Anterior cingulate cortex (tissue), 58 donors: ENCODE measurements around the gene OR52L1.
A peak's percentile ranks its signal among the peaks of the same experiment; 100 is the strongest.
"Not testable (repeated sequence)": the region's sequence is repeated elsewhere in the genome, so short reads cannot be mapped to it uniquely, and the experiment has no call there.

ENCODE experiments used
- DNase-seq, 58 donors: peaks; one replicate each; lab custom pipeline; 2025; lab: John Stamatoyannopoulos, UW

Gene OR52L1

DNA sequence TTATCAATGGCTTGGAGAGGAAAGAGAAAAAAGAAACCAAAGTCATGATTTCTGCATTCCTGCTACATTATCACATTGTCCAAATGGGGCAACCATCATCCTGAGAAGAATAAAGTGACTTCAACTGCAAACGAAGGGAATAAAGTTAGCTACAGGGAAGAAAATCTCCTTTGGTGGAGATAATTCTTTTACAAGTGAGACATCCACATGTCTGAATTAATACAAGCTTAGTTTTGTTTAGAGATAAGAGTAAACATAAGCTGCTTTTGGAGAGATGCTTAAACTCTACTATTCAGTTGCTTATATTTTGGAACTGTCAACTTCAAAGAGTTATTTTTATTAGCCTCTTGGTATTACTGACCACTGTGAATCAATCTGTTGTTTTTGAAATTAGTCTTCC is at the start of gene OR52L1:
Gene OR52L1, minus strand, starts transcription at position 101 of the 400 bp plus-strand sequence. Its CDS starts 55 bp downstream, at position 46.
- no peak for DNase-seq

GRCh38 chr11:6030708-6031405 is 44.1 kb upstream of the OR52L1 start, which contains the start of gene OR56A1:
Gene OR56A1, minus strand, starts transcription at chr11:6030758. Its CDS starts 3,066 bp downstream, at chr11:6027692.
- no peak for DNase-seq

GRCh38 chr11:6027501-6027900 is 40.7 kb upstream of the OR52L1 start:
- DNase-seq = no peak

- no peak for DNase-seq
Observed at GRCh38 chr11:6025056-6025455, 38.3 kb upstream of the OR52L1 start.

GRCh38 chr11:6022956-6023355 is 36.2 kb upstream of the OR52L1 start:
- peak in 5 of 58 donors; percentile 2 to 50 (median 6) for DNase-seq

GRCh38 chr11:6013042-6013441 is 26.3 kb upstream of the OR52L1 start:
- no peak for DNase-seq

DNA sequence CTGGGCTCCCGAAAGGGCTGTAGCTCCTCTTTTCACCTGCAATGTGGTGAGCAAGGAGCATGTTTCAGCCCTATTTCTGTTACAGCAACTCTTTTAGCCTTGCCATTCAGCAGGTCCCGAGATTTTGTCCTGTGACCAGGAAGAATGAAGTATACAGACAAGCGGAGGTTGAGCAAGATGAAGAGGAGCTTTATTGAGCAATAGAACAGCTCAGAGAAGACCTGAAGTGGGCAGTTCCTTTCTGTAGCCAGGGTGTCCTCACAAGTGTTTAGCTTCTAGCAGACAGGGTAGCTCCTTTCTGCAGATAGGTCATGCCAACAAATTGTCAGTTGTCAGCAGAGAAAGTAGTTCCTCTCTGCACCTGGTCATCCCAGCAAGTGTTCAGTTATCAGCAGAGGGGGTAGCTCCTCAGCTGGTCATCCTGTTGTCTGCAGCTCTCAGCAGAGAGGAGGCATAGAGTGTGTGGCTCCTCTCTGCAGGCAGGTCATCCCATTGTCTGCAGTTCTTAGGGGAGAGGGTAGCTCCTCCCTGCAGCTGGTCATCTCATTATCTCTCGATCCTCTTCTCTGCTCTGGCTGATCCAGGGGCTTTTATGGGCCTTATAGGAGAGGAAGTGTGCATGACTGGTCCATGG is 25.4 kb upstream of the OR52L1 start:
- no peak for DNase-seq

- no peak for DNase-seq
Observed at GRCh38 chr11:6006846-6007245, 20.1 kb upstream of the OR52L1 start, which contains the start of gene OR56A4. Gene OR56A4, minus strand, starts transcription at chr11:6006946. Its CDS starts 3,954 bp downstream, at chr11:6002992.

DNA sequence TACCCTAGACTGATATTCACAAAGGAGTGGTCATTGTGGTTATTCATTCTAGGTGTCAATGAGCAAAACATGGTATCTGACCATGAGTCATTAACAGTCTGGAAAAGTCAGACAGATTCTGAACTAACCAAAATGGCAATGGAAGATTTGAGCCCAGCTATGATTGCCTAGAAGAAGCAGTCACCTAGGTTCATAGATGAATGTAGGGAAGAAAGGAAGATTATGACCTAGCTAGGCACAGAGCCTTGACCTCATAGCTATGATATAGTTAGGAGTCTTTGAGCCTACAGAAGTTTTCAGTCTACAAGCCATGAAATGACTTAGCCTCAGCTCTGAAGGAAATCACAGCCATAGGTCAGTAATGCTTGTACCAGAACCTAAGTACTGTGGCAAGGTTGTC is 19.6 kb upstream of the OR52L1 start:
- DNase-seq = no peak

- no peak for DNase-seq
Observed at GRCh38 chr11:6002202-6002699, 15.5 kb upstream of the OR52L1 start.

- no peak for DNase-seq
Observed at GRCh38 chr11:5994791-5995190, 8.0 kb upstream of the OR52L1 start.

DNA sequence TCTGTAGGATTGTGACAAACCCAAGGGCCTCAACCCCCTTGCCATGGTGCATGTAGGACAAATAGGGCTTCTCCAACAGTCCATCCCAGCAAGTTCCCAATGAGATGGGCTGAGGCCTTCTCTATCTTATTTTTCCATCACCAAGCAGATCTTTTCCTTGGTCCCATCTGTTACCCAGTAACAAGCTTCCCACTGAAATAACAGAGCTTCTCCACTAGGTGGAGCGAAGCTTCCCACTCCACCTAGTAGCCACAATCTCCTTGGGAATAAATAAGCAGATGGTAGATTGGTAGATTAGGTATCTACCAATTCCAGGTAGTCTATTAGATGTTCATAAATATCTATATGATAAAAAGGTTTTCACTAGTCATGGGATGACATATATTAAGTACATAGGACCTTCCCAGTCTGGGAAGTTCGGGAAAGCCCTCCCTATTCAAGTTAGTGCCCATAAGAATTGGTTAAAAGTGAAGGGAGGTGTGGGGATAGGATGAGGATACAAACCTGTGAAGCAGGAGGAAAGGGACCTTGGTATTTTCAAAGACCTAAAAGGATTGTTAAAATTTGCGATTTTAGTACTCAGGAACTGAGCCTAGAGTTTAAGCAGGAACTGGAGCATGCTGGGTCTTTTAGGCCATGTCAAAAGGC is 5.9 kb upstream of the OR52L1 start:
- no peak for DNase-seq

- DNase-seq = no peak
Observed at GRCh38 chr11:5992150-5992549, 5.4 kb upstream of the OR52L1 start.

GRCh38 chr11:5989203-5989602 is 2.4 kb upstream of the OR52L1 start:
- no peak for DNase-seq

- DNase-seq = no peak
Observed at GRCh38 chr11:5983443-5983842, 3.3 kb downstream of the OR52L1 start.

GRCh38 chr11:5973530-5973929 is 13.3 kb downstream of the OR52L1 start:
- DNase-seq = no peak

DNA sequence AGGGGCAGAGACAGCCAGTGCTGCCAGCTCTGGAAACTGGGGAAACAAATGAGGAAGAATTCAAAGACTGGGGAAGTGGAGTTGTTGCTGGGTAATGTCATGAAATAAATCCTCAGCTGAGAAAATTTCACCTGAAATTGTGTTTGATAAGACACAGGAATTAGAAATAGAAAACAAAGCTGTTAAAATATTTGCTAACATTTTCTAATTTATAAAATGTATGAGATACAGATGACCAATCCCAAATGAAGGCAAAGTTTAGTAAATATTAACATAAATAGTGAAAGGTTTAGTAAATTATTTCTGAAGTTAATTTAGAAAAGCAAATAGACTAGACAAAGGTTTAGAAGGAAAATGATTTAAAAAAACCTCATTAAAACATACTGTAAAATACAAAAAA is 18.4 kb downstream of the OR52L1 start, which contains the start of gene OR56A5:
Gene OR56A5, minus strand, starts transcription at position 101 of the 400 bp plus-strand sequence. Its CDS starts 0 bp downstream, at position 101.
- DNase-seq = no peak

DNA sequence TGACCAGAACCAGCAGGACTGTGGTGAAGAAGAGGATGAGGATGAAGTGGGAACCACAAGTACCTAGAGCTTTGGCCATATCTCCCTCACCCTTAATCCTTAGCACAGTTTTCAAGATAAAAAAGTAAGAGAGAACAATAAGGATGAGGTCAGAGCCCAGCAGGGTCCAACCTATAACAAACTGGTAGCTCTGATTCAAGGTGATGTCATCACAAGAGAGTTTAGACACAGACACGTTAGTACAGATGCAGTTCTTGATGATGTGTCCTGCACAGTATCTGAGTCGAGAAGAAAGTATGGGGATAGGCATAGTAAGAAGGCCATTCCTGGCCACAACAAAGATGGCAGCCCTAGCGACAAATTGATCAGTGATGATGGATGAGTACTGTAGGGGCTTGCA is 19.1 kb downstream of the OR52L1 start:
- DNase-seq = no peak

DNA sequence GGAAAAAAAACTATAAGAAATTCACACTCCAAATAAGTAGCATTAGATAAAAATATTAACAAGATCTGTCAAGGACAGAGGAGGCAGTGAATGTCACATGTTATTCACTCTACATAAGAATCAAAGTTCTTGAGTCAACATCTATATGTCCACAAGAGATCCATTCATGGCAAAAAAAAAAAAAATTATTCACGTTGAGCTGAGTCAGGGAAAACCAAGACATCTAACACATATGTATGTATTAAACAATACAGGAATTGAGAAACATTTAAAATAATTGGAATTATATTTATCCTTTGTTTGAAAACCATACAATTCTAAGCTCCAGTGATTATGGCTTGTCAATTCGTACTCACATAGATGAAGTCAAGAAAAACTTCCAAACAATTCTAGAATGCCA is 19.8 kb downstream of the OR52L1 start:
- DNase-seq = no peak

DNA sequence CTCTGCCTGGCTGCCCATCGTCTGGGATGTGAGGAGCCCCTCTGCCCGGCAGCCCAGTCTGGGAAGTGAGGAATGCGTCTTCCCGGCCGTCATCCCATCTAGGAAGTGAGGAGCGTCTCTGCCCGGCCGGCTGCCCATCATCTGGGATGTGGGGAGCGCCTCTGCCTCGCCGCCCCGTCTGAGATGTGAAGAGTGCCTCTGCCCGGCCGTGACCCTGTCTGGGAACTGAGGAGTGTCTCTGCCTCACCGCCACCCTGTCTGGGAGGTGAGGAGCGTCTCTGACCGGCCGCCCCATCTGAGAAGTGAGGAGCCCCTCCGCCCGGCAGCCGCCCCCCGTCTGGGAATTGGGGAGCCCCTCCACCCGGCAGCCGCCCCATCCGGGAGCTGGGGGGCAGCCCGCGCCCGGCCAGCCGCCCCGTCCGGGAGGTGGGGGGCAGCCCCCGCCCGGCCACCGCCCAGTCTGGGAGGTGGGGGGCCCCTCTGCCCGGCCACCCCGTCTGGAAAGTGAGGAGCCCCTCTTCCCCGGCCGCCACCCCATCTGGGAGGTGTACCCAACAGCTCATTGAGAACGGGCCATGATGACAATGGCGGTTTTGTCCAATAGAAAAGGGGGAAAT is 26.0 kb downstream of the OR52L1 start:
- DNase-seq = not testable (repeated sequence)

DNA sequence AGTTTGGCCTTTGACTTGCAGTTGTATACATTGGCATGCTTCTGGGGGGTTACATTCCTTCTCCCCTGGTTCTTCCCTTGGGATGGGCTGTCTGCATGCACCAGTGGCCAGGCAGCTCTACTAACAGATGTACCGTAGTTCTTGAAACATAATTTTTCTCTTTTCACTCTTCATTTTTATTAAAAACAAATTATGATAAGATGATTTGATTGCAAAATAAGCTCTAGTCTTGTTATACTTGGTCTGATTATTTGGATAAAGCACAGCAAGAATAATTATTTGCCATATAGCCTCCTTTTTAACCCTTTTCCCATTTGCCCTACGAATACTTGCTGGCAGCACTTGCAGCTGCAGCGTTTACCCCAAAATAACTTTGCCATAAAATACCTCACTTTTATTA is 31.2 kb downstream of the OR52L1 start:
- DNase-seq = no peak
